SHP77 (cell line): ENCODE data around the gene HEPACAM2.

Source experiments
- DNase-seq, 2 experiments: peaks; one replicate each; lab custom pipeline; 2025; lab: John Stamatoyannopoulos, UW

HEPACAM2 gene

GRCh38 chr7:93202594-93203250 lies 23.5 kb downstream of the HEPACAM2 start:
- no peak for DNase-seq

GRCh38 chr7:93198472-93198871 lies 27.8 kb downstream of the HEPACAM2 start:
- no peak for DNase-seq

DNA sequence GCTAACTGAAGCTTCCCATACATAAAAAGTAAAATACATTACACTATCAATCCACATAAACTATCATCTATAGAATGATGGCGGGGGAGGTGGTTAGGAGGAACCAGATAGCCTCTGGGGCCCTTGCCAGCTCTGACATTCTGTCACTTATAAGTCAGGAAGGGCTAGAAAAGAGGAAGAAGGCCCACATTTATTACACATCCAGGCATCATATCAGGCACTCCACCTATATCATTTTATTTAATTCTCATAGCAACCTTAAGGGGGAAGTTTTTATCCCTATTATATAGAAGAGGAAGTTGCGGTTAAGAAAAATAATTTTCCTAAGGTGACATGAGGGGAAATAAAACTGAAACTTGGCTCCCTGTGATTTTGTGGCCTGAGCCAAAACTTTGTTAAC lies 29.9 kb downstream of the HEPACAM2 start:
- no peak for DNase-seq

DNA sequence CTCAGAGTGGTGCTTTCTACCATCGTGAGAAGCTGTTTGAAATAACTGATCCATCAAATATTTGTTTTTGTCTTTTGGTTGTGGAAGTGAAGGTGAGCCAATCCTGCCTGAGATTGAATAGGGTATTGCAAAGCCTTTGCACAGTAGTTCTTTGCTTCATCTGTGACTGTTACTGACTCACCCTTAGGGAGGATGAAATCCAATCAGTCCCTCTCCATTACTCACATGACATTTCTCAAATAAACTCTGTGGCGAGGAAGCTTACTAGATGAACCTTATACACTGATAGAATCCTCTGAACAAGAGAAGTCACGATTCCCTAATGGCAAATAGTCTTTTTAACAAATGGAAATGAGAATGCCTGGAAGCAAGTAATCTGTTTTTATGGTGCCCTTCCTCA lies 31.9 kb downstream of the HEPACAM2 start:
- DNase-seq, result no peak

- DNase-seq, result no peak
Observed at GRCh38 chr7:93188870-93189634, 37.2 kb downstream of the HEPACAM2 start.

DNA sequence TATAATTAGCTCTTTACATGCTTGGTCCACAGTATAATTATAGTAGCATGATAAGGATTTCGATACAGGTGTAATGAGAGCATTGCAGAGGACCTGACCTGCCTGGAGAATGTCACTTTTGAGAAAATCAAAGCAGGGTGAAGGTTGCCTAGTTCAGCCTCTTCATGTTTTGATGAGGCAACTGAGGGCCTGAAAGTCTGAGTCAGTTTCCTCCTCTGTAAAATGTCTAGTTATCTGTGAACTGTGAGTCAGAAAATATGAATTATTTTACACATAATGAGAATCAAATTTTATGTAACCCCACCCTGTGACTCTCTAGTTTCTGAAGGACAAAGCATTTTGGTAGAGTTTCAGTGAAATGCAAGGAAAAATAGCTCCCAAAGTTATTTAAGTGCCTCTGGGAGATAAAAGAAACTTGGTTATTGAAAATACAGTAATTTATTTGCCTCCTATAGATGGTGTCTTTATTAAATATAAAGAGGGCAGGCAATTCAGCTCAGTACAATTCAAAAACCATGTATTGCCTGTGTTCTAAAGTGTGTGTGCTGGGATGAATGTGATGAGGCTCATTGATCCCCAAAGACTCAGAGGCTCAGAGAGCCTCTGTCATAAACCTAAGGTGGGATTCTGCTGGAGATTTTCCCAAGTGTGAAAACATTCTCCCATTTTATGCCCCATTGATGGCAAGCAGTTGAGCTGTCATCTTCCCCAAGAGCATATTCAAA lies 40.8 kb downstream of the HEPACAM2 start:
- no peak for DNase-seq

DNA sequence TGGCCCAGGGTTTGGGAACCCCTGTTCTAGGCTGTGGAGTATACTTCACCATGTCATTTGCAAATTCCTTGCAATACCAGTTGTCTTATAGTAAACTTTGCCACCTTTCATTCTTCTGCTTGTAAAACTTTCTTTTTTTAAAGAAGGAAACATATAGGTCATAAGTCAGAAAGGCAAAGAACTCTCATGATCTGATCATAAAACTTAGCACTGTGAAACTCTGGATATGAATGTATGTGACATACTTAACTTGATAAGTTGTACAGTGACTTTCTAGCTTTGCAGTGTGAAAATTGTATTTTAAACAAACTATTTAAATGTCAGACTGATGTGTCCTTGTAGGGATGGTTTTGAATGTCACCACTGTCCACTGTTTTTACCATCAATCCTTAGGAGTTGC lies 47.1 kb downstream of the HEPACAM2 start:
- DNase-seq, result no peak

DNA sequence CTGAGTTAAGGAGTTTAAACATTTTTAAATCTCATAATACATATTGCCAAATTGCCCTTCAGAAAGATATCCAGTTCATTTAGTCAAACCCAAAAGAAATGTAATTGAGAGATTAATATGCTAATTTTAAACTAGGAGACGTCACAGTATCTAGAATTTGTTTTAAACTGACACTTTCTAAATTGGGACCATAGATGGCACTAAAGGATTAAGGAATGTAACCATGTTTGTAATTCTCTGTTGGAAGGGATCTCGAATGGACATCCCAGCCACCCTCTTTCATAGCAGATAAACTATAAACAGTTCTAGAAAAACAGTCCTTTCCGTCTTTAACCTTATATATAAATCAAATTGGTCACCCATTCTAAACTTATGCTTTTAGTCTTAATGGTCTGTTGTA lies 48.1 kb downstream of the HEPACAM2 start:
- peak in 1 of 2 experiments; percentile 2 for DNase-seq

- DNase-seq, result no peak
Observed at GRCh38 chr7:93176992-93177580, 49.2 kb downstream of the HEPACAM2 start.

DNA sequence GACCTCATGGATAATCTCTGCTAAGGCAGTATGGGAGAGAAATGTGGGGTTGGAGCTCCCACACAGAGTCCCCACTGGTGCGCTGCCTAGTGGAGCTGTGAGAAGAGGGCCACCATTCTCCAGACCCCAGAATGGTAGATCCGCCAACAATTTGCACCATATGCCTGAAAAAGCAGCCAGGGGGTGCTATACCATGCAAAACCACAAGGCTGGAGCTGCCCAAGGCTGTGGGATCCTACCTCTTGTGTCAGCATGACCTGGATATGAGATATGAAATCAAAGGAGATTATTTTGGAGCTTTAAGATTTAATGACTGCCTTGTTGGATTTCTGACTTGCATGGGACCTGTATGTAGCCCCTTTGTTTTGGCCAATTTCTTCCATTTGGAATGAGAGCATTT lies 51.0 kb downstream of the HEPACAM2 start:
- DNase-seq, result no peak

- DNase-seq, result no peak
Observed at GRCh38 chr7:93172683-93173082, 53.6 kb downstream of the HEPACAM2 start.

- no peak for DNase-seq
Observed at GRCh38 chr7:93171606-93172226, 54.6 kb downstream of the HEPACAM2 start.

GRCh38 chr7:93165447-93165846 lies 60.8 kb downstream of the HEPACAM2 start:
- no peak for DNase-seq

GRCh38 chr7:93164766-93165165 lies 61.5 kb downstream of the HEPACAM2 start:
- no peak for DNase-seq

DNA sequence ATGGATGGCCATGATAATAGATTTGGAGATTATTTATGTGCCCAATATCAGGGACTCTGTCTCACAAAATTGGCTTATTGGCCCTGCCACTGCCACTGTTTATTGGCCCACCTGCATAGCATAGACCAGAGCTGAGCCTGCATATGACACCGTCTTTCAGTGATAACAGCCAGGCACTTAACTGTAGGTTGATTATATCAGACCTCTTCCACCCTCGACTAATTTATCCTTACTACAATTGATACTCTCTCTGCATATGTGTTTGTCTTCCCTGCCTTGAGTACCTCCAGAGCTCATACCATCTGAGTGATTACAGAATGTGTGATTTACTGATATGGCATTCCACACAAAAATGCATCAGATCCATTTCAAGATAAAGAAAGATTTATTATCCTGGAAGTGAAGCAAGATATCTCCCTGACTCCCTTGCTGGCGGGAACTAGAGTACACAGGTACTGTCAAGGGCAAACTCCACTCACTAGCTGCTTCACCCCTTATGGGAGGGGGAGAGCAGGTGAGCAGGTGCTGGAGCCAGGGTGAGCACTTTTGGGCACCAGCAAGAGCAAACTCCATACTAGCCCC lies 65.0 kb downstream of the HEPACAM2 start:
- no peak for DNase-seq

DNA sequence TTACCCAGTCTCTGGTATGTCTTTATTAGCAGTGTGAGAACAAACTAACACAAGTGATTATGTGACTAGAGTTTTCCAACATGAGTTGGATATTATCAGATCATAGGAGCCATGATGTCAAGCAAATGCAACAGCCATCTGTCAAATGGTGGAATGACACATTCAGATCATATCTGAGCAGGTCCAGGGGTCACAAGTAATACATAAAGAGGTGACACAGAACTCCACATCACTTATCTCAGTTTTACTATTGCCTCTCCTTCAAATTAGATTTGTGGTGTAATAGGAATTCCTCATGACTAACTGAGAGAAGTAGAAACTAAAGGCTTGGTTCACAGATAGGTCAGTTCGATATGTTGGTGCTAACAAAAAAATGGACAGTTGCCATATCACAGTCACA lies 65.9 kb downstream of the HEPACAM2 start:
- DNase-seq, result no peak

DNA sequence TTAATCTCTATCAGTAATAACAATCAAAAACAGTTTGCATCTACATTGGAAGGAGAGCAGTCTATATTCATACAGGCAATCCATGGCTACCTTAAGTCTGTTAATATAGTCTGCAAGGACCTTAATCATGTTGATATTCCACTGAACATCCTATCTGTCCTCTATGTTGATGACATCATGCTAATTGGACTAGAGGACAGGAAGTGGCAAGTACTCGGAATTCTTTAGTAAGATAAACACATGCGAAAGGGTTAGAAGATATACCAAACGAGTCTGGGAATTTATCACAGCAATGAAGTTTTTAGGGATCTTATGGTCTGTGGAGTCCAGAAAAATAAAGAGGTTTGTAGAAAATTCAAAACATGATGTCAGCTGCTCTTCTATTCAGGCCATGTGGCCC lies 66.8 kb downstream of the HEPACAM2 start:
- no peak for DNase-seq

- DNase-seq, result no peak
Observed at GRCh38 chr7:93156884-93157283, 69.4 kb downstream of the HEPACAM2 start.

DNA sequence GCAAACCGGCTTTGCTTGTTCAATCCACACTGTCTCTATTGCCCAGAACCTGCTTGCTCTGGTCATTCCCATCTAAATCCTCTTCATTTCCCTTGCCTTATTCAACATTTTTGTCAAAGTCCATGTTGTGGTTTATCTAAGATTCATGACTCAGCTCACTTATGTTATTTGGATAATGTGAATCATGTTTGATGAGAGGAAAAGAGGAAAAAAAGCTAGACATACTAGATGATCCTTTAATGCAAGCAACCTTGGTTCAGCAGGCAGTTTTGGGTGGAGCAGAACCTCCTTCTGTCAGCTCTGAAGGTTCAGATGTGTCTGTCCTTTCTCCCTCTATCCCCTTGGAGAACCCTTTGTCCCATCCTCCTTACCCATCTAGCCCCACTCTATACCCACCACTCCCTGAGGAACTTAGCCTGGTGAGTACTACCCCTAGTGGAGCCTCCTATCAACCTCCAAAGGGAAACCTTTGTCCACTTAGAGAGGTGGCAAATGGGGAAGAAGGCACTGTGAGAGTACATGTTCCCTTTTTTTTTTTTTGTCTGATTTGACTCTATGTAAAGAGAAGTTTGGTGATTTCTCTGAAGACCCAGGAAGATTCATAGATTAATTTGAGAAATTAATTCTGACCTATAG lies 76.0 kb downstream of the HEPACAM2 start:
- DNase-seq, result no peak

- DNase-seq, result no peak
Observed at GRCh38 chr7:93148727-93149126, 77.5 kb downstream of the HEPACAM2 start.

DNA sequence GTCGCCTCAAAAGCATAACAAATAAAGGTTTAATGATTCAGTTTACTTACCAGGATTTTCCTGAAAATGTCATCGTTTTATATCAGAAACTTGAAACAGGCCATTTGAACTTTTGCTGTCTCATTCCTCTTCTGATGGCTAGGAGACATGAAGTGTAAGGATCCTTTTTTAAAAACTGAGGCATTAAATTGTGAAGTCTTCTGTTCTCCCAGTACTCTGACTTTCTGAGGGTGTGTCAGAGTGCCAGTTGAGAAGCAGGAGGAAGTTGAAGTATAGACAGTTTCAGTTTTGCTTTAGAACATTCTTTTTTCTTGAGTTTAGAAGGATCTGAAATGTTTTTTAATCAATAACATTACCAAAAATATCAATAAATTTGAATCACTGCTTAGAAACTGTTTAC lies 78.1 kb downstream of the HEPACAM2 start, which contains the start of gene SAMD9L:
Gene SAMD9L (minus strand): TSS at position 242 of the 400 bp plus-strand sequence. CDS start 12,414 bp downstream, outside the sequence.
- DNase-seq, result no peak
